Esophagus squamous epithelium (tissue), 4 donors: Measurements from ENCODE around the gene NLK.

Source experiments
- POLR2A ChIP-seq, 4 donors: fragments of 450-650 bp; IDR thresholded peaks; one replicate each; pipeline ENCODE4 v1.6.1; 2017; ENCODE audit warnings: antibody characterized with exemption in 4 of 4, mild to moderate bottlenecking in 4 of 4, moderate library complexity in 3 of 4
- TF ChIP-seq, protein P1 (sequence below), 6 experiments: fragments of 450-650 bp in 4 of 6; fragments of 200-600 bp in 2 of 6; sonication (generic) in 2 of 6; IDR thresholded peaks; one replicate each; pipeline ENCODE4 v1.5.1; 2016 to 2019; ENCODE audit warnings: antibody characterized with exemption in 6 of 6, mild to moderate bottlenecking in 4 of 6, moderate library complexity in 4 of 6

- no peak for TF ChIP-seq POLR2A (IDR thresholded peaks at IDR 0.05)
- TF ChIP-seq, protein P1, sequence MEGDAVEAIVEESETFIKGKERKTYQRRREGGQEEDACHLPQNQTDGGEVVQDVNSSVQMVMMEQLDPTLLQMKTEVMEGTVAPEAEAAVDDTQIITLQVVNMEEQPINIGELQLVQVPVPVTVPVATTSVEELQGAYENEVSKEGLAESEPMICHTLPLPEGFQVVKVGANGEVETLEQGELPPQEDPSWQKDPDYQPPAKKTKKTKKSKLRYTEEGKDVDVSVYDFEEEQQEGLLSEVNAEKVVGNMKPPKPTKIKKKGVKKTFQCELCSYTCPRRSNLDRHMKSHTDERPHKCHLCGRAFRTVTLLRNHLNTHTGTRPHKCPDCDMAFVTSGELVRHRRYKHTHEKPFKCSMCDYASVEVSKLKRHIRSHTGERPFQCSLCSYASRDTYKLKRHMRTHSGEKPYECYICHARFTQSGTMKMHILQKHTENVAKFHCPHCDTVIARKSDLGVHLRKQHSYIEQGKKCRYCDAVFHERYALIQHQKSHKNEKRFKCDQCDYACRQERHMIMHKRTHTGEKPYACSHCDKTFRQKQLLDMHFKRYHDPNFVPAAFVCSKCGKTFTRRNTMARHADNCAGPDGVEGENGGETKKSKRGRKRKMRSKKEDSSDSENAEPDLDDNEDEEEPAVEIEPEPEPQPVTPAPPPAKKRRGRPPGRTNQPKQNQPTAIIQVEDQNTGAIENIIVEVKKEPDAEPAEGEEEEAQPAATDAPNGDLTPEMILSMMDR (IDR thresholded peaks at IDR 0.05) = no peak
Measured at GRCh38 chr17:28124962-28125361, 82.5 kb downstream of the NLK start.
